Activated CD4-positive, alpha-beta T cell treated with anti-CD3 and anti-CD28 coated beads for 36 hours (primary cell): Measurements from ENCODE around the gene OR5AL1. TPM values are rescaled to one million over a fixed set of nuclear protein-coding genes. Genes with fewer than 3 reads are reported as not detected.

Experiments used
- total RNA-seq, 2 experiments: library from RNA; stranded (reverse); gene quantifications; one replicate each; pipeline ENCODE4 v1.2.3, GENCODE V29; 2021

Gene OR5AL1
- total RNA-seq, 2 experiments from 2014 or later = not detected

Other genes starting within 250 kb of the OR5AL1 start
- gene OR5J2, start 236.1 kb upstream of the OR5AL1 start, total RNA-seq = not detected
- not detected for gene OR5T2, start 178.4 kb upstream of the OR5AL1 start, total RNA-seq
- gene OR5T3, start 160.4 kb upstream of the OR5AL1 start, total RNA-seq = not detected
- not detected for gene OR5T1, start 138.5 kb upstream of the OR5AL1 start, total RNA-seq
- not detected for gene OR8H1, start 120.4 kb upstream of the OR5AL1 start, total RNA-seq
- not detected for gene OR8K3, start 97.6 kb upstream of the OR5AL1 start, total RNA-seq
- gene OR8K1, start 66.7 kb upstream of the OR5AL1 start, total RNA-seq = not detected
- not detected for gene OR8J1, start 58.4 kb upstream of the OR5AL1 start, total RNA-seq
- not detected for gene OR8U1, start 37.1 kb upstream of the OR5AL1 start, total RNA-seq
- not detected for gene OR5M3, start 60.7 kb downstream of the OR5AL1 start, total RNA-seq
- not detected for gene OR5M8, start 78.7 kb downstream of the OR5AL1 start, total RNA-seq
- gene OR5M11, start 130.6 kb downstream of the OR5AL1 start, total RNA-seq = not detected
- gene OR5M10, start 165.0 kb downstream of the OR5AL1 start, total RNA-seq = not detected
- gene OR5M1, start 202.2 kb downstream of the OR5AL1 start, total RNA-seq = not detected
- not detected for gene OR5AP2, start 229.7 kb downstream of the OR5AL1 start, total RNA-seq